A204.1 (cell line): ENCODE data around the gene UCK2.

ENCODE experiments used
- FAIRE-seq: peaks from 2 replicates; lab custom pipeline; 2012; peaks lifted over from hg19 to GRCh38; lab: Jason Lieb, UNC

Gene UCK2

GRCh38 chr1:165834881-165835280, 7.5 kb downstream of the UCK2 start:
- FAIRE-seq: no peak

DNA sequence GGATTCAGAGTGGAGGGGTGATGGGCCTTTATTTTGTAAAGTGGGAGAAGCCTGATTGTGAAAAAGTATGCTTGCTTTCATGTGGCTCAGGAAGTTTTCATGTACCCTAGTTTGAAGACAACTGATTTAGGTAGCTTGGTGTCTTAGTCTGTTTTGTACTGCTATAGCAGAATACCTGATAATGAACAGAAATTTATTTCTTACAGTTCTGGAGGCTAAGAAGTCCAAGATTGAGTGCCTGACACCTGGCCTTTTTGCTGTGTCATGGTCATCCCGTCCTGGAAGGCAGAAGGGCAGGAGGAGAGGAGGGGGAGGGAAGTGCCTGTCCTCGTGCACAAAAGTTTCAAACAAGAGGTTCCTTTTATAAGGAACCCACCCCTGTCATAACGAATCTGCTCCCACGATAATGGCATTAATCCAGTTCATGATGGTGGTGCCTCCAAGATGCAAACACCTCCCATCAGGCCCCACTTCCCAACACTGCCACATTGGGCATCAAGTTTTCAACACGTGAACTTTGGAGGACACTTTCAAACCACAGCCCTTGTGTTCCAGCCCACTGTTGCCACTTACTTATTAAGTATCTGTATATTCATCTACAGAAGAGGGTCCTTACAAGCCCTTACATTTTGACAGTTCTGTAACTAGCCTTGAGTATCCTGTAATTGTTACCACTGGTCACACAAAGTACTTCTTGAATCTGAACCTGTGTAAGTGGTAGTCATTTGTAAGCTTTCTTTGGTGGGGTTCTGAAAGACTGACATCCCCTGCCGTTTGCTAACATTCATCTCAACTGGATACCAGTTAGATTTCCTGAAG, 9.5 kb downstream of the UCK2 start:
- no peak for FAIRE-seq

DNA sequence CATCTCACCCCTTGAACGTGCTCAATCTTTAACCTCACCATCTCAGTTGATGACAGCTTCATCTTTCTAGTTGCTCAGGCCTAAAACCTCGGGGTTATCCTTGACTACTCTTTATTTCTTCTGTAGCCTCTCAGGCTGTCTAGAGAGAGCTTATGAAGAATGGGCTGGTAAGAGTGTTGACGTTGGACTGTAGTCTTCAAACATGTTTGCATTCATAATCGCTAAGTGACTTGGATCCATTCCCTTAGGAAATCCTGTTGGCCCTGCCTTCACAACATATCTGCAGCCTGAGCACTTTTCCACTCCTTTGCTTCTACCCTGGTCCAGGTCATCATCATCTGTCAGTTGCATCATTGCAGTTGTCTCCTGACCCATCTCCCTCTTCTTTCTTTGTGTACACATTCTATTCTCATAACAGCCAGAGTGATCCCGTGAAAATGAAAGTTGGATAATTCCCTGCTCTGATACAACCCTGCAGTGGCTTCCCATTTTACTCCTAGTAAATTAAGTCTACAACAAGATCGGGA, 10.5 kb downstream of the UCK2 start:
- no peak for FAIRE-seq

DNA sequence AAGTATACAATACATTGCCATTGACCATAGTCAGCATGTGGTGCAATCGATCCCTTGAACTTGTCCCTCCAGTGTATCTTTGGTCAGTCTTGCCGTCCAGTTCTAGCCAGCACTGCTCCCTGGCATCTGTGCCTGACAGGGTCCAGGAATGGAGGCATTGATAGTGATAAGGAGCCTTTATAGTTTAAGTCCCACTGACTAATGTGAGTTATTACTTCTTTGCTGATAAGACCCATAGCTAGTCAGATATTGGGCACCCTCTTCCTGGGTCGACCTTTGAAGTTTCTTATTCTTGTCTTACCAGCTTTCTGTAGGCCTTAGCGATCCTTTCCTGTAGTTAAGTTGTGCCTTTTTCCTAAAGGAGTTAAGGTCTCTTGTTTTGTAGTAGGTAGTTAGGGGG, 13.0 kb downstream of the UCK2 start:
- FAIRE-seq: no peak

DNA sequence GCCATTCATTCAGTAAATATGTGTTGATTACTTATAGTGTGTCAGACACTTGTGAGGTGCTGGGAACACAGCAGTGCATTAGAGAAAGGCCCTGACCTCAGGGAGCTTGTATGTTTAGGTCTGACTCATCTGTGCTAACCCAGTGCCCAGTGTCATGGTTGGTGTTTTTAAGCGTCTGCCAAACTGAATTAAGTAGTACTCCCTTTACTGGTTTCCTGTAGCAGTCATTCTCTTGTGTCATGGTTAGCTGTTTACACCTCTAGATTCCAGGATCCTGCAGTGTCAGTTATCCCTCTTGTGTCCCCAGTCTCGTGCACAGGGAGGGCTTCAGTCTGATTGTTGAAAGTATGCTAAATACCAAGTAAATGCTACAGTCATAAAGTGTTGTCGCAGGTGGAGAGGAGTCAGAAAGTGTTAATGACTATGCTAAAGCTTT, 14.2 kb downstream of the UCK2 start:
- FAIRE-seq: no peak

DNA sequence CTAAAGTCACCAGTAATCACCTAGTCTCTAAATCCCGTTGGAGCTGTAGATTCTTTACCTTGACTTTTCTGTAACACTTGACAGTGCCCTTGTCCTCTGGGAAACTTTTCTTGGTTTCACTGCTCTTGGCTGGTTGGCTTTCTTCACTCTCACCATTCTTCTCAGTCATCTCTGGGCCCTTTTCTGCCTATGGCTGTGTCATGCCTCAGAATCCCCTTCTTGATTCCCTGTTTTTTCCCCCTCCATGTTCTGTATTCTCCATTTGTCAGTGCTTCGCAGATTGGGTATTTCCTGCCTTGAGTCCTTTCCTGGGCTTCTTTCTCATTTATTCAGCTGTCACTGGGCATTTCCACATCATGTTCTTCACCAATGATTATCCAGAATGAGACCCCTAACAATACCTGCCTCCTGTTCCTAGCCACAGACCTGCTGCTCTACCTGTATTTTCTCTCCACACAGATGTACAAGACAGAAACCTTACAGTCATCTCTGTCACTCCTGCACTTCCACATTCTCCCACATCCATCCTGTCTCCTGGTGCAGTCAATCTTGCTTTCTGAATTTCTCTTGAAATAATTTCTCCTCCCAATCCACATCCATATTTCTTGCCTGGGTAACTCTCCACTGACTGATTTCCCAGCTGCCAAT, 14.7 kb downstream of the UCK2 start:
- no peak for FAIRE-seq

GRCh38 chr1:165842671-165843129, 15.3 kb downstream of the UCK2 start:
- FAIRE-seq: no peak

- FAIRE-seq: no peak
Observed at GRCh38 chr1:165843304-165843703, 15.9 kb downstream of the UCK2 start.

DNA sequence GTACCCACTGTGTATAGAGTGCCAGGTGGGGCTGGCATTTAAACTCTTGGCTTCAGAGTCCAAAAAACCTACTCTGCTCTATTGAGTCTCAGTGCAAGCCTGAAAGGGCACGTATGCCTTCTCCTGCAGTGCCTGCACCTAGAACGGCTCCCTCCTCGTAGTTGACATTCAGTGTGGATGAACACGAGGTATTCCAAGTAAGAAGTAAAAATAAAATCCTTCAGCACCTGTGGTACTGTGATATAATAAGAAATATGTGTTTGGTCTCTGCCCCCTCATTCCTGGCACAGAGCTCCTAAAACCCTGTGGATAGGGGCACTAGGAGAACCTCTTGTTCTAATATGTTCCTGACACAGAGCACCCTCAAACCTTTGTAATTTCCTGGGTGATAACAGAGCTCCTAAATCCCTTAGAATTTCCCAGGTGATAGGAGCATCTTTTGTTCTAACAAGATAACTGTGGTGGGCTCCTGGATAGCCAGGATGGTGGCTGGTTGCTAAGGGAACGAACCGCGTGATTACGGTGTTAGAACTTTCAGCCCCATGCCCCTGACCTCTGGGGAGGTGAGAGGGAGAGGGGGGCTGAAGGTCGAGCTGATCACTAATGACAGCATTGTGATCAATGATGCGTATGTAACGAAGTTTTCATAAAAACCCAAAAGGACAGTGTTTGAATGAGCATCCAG, 16.8 kb downstream of the UCK2 start:
- no peak for FAIRE-seq

- no peak for FAIRE-seq
Observed at GRCh38 chr1:165844933-165845332, 17.5 kb downstream of the UCK2 start.

DNA sequence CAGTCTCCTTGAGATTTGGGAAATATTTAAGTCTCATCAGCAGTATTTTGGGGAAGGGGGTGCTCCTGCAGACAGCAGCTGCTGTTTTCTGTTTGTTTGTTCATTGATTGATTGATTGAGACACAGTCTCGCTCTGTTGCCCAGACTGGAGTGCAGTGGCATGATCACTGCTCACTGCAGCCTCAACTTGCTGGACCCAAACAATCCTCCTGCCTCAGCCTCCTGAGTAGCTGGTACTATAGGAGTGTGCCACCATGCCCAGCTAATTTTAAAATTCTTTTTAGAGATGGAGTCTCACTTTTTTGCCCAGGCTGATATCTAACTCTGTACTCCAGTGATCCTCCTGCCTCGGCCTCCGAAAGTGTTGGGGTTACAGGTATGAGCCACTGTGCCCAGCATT, 18.2 kb downstream of the UCK2 start:
- no peak for FAIRE-seq

DNA sequence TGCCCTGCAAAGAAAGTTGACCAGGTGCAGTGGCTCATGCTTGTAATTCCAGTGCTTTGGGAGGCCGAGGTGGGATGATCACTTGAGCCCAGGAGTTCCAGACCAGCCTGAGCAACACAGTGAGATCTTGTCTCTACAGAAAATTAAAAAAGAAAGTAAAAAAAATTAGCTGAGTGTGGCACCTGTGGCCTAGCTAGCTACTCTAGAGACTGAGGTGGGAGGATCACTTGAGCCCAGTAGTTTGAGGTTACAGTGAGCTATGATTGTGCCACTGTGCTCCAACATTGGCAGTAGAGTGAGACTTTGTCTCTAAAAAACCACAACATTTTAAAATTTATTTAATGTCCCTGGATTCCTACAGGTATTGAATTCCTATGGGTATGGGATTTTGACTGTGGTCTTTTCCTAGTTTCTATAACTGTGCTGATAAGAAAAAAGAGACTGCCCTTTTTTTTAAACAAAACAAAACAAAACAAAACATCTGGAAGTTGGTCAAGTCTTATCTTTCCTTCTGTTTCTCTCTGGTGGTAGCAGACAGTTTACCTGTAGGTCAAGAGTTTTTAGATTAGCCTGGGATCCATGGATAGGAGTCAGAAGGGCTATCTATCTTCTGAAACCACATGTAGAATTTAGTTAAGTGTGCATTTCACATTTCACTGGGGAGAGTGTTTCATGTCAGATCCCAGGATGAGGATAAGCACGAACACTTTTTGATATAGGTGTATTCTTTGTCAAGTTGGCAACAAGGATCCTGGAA, 18.8 kb downstream of the UCK2 start:
- FAIRE-seq: no peak

DNA sequence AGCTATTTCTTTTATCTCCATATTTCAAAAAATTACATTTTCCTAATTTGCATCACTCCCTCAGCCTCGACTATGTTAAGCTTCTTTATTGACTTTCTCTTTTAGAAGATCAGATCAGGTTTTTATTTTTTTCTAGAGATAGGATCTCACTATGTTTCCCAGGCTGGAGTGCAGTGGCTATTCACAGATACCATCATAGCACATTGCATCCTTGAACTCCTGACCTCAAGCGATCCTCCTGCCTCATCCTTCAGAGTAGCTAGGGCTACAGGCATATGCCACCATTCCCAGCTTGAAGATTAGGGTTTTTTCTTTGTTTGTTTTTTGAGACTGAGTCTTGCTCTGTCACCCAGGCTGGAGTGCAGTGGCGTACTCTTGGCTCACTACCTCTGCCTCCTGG, 20.1 kb downstream of the UCK2 start:
- FAIRE-seq: no peak

GRCh38 chr1:165849353-165850133, 22.1 kb downstream of the UCK2 start:
- FAIRE-seq: no peak

- FAIRE-seq: no peak
Observed at GRCh38 chr1:165851034-165851658, 23.7 kb downstream of the UCK2 start.

DNA sequence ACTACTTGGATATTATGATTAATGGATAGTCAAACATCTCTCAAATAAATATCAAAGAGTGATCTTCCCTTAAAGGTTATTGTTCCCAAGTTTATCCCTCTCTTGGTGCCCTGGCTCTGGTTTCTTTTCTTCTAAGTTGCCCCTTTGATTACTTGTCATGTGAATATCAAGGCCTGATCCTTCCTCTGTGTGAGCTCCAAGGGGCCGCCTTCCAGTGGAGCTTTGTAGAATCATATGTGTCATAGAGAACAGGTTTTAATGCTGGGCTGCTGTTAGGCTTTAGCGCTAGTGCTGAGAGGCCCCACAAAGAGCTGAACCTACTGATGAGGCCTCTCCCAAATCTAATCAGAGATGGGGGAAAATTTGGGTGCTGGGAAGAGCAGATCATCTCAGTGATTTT, 25.5 kb downstream of the UCK2 start:
- FAIRE-seq: no peak

- FAIRE-seq: no peak
Observed at GRCh38 chr1:165853528-165854075, 26.2 kb downstream of the UCK2 start.

GRCh38 chr1:165854101-165854845, 26.9 kb downstream of the UCK2 start:
- FAIRE-seq: no peak

GRCh38 chr1:165855010-165855838, 27.8 kb downstream of the UCK2 start:
- FAIRE-seq: no peak
